HG03159 (cell line): ENCODE results near the gene PFDN2.
"Not testable (repeated sequence)": the region's sequence is repeated elsewhere in the genome, so short reads cannot be mapped to it uniquely, and the experiment has no call there.

Source experiments
- ATAC-seq: cut with Tn5 transposase; IDR thresholded peaks from one replicate; pipeline ENCODE4 v1.9.1; 2021; ENCODE audit warnings: mild to moderate bottlenecking, moderate library complexity; ENCODE audit not compliant: unreplicated experiment

Gene PFDN2

DNA sequence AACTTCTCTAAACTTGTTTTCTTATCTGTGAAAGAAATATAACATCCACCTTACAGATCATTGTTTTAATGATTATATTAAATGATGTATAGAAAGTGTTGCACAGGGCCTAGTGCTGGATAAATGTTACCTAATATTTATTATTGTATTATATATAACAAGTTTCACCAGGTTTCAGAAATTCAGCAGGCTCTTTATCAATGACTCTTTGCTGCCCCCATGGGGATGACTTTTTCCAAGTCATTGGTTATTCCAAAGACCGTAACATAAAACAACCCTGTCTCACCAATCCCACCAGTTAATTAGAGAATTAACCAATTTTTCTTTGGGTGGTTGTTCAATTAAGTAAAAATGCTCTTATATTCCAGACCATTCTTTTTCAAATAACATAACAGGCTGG, 21.9 kb upstream of the PFDN2 start:
- ATAC-seq = no peak

DNA sequence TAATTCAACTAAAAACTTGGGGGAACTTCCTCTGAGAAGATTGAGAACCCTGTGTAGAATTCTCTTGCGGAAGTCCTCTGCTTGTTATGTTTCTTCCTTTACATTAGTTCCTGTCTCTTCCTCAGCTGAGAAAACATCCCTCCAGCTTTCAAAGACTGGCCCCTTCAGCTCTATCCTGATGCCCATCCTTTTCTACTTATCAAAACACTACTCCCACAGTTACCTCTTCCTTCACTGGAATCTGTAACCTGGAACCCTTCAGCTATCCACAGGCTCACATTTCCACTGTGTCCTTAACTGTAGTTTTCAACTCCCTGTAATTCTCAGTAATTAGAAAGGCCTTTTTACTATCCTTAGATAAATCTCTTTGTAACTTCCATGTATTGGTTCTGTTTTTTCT, 20.6 kb upstream of the PFDN2 start:
- no peak for ATAC-seq

DNA sequence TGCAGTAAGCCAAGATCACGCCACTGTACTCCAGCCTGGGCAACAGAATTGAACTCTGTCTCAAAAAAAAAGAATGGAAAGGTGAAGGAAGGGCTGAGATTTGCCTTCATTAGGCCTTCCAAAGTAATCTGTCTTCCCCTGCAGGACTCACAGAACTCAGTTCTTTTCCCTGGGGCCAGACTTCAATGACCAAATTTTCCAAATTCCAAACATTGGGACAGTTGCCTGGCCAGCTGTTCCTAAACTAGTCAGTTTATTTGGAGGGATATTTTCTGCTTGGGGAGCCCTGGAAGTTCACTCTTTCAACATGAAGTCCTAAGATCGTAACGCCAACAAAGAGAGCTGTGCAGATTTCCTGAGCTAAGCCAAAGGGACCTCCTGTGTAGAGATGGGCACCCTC, 20.0 kb upstream of the PFDN2 start:
- ATAC-seq = no peak

DNA sequence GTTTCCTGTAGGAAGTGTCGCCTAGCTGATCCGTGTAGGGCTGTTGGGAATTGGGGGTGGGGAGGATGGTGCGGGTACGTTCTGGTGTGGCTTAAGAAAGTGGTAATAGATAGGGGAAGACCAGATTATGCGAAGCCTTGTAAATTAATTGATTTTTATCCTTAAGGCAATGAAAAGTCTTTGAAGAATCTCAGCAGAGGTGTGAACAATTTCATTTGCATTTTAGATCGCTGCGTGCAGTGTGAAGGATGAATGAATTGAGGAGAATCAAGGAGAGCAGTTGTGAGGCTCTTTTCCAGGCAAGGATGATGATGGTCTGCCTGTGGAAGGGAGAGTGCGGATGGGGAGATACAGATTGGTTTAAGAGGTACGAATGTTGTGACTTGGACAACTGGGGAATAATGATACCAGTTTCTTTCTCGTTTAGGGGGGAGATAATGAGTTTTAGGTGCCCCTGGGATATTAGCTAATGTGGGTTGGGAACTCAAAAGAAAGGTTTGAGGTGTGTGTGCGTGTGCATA, 15.4 kb upstream of the PFDN2 start:
- peak; percentile 5 for ATAC-seq

DNA sequence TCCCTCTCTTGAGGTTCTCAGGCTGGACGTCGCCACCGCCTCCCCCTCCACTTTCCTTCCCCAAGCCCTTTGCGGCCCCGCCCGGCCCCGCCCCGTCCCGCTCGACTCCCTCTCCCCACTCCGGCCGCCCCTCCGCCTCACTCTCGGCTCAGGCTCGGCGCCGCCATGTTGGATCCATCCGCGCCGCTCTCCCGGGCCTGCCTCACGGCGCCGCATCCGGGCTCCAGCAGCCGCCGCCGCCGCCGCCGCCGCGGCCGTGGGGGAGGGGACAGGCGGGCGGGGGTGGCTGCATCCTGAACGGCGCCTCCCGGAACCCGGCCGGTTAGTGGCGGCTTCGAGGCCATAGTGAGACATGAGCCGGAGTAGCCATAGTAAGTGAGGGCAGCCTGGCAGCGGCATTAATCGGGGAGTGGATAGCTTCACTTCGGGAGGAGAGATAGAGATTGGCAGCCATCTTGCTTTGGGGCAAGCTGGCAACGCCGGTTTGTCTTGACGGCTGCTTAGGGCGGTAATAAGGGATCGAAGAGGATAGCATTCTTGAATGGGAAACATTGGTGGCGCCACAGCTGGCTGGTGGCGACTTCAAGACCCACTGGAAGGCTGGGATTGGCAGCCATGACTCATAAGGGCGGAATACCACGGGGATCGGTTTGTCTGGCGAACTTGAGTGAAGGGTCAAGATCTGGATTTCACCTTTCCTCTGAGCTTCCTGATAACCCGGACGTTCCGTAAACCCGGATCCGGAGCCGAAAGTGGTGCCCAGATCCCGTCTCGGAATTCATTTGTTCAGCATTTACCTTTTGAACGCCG, 14.8 kb upstream of the PFDN2 start, which contains the start of gene DEDD:
Gene DEDD (minus strand): TSS at position 258 of the 810 bp plus-strand sequence. CDS start 8,205 bp downstream, outside the sequence.
- peak; percentile 91 for ATAC-seq

DNA sequence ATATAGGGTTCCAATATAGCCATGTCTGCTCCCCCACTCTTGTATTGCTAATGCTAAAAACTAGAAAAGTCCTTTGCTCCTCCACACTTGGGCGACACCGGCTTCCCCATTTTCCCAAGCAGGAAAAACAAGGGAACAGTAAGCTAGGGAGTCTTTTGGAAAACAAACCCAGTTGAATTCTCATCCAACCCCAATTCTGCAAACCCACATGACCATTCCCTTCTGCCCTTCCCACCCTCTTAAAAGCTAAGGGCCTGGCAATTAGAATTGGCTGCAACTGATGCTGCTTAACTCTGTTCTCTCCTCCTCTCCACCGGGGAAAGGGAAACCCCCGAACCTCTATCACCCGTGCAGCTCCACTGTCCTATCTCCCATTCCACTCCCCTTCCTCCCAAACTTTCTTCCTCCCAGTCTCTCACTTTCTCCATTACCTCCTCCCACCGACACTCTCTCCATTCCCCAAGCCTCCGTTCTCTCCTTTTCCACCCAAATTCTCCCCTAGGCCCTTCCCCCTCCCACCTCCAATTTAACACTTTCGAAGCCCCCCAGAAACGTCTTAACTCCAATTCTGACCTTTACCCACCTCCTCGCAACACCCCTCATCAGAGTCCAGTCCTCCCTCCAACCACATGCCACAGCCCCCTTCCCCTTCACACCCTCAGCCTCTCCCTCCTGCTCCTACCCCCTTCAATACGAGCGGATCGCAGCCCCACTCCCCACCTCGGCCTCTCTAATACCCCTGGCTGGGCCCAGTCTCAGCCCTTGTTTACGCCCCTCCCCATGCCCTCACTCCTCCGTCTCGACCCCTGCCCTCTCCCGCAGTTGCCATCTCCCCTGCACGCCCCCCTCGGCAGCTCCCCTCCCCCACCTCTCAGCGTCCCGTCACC, 13.9 kb upstream of the PFDN2 start:
- no peak for ATAC-seq

DNA sequence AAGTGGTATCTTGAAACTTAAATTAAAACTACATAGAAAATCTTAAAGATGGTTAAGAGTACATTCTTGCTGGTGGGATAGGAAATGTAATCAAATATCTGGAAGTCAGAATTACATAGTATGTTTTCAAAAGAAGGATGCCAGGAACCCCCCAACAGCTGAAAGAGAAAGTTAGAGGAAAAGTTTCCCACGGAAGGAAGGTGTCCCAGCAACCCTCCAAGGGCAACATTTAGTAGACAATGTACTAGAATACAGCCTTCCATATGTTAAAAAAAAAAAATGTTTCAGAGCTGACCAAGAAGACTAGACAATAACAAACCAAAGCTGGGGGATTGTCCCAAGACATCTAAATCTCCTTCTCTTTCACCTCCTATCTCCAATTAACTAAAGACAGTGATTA, 12.4 kb upstream of the PFDN2 start:
- no peak for ATAC-seq

DNA sequence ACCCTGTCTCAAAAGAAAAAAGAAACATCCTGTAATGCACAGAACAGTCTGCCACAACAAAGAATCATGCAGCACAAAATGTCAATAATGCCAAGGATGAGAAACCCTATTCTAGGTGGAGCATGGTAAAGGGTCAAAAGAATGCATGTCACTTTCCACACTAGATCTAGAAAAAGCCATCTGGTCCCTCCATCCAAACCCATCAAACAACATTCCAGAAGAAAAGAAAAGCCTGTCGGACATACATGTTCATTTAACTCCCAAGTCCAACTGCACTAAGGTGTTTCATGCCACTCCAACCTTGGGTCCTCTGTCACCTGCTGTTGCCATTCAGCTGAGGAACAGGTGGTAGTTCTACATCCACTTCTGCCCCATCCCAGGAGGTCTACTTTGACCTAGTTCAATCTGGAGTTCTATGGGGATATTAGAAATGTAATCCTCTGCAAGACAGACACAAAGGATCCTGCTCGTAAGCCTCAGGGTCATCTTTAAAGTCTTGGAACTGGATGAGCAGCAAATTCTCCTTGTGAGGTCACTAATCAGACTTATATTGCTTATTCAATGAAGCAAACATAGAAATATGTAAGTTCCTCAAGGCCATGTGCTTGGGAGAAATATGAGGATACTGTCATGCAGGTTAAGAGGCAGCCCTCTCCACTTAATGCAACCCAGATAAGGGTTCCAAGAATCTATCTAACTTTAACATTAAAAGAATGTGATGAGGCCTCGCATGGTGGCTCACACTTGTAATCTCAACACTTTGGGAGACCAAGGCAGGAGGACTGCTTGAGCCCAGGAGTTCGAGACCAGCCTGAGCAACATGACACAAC, 11.0 kb upstream of the PFDN2 start:
- ATAC-seq = no peak

DNA sequence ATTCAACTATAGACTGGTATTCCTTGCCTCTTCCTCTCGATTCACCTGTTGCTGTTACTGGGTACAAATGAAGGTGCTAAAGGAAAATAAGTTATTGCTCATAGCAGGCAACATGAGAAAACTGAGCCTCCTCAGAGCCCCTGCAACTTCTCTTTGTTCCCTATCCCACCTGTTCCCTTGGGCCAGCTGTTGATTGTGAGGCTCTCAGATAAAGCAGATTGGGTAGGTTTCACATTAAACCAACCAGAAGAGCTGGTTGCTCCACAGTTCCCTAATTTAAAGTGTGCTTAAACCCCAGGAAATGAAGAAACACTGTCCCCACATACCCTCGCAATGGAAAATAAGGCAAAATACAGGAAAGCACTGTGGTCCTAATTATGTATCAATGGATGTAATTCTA, 9.8 kb upstream of the PFDN2 start:
- ATAC-seq = no peak

DNA sequence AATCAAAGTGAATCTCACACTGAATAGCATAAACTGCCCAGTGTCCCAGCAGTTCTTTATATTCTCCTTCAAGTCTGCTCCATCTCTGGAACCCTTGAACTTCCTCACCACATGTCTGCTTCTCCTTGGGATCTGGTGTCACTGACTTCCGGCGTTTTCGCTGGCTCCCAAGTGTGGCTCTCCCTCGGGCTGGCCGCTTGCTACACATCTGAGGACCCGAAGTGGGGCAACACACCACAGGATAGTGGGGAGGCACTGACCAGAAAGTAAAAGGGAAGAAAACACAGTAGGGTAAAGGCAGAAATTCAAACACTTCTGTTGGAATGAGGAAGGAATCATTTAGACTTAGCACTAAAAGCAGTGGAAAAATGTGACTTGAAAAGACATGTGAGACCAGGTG, 5.1 kb upstream of the PFDN2 start:
- ATAC-seq = no peak

DNA sequence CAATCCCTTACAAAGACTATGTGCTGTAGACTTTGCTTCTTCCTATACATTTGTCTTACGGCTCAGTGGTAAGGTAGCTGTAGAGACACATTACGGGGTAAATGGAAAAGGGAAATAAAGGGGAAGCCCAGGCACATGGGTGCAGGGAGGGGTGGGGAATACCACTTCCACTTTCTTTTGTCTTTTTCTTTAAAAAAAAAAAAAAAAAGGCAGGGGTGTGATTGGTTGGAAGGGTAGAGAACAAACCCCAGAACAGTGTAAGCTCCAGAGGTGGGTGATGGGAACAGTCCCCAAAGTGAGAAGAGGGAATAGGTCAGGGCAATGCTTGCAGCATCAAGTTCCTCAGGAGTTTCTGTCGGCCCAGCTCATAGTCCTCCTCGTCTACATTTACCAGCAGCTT, 4.0 kb upstream of the PFDN2 start:
- no peak for ATAC-seq

DNA sequence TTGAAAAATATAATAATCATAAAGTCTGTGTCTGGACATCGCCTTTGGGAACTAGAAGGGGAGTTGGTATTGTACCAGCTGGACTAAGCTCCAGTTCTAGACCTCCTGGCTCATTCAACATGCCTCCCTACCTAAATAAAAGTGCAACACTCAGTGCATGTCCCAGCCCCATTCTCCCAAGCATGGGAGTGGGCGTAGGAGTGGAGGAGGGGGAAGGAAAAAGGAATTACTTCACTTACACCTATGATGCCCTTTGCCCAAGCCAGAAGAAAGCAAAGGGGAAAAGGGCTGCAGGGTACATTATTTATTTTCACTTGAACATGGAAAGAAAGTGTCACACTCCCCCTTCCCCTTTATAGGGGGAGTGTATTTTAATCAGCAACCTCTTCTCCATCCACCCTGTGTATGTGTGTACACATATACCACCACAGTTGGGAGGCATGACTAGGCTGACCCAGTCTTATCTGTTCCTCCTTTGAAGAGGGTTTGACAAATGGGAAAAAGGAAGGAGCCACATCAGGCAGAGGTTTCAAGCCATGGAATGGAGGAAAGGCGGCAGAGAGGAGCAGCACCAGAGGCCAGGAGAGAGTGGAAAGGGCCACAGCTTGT, 3.3 kb upstream of the PFDN2 start:
- ATAC-seq = no peak

DNA sequence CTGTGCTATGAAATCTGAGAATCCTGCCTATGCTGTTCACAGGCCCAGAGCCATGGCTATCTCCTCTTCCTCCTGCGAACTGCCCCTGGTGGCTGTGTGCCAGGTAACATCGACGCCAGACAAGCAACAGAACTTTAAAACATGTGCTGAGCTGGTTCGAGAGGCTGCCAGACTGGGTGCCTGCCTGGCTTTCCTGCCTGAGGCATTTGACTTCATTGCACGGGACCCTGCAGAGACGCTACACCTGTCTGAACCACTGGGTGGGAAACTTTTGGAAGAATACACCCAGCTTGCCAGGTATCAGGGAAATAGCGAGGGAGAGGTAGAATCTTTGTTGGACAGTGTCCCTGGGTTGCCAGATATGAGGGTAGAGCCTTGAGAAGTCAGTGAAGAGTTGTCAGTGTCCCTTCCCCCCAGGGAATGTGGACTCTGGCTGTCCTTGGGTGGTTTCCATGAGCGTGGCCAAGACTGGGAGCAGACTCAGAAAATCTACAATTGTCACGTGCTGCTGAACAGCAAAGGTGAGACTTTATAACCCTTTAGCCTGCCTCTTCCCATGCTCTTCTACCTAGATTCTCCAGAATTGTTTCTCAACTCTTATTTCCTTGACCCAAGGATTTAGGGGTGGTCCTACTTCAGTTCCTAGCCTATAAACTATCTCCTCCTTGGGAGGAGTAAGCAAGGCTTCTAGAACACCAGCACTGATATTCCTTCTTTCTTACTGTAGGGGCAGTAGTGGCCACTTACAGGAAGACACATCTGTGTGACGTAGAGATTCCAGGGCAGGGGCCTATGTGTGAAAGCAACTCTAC, 1.5 kb upstream of the PFDN2 start:
- ATAC-seq = no peak

DNA sequence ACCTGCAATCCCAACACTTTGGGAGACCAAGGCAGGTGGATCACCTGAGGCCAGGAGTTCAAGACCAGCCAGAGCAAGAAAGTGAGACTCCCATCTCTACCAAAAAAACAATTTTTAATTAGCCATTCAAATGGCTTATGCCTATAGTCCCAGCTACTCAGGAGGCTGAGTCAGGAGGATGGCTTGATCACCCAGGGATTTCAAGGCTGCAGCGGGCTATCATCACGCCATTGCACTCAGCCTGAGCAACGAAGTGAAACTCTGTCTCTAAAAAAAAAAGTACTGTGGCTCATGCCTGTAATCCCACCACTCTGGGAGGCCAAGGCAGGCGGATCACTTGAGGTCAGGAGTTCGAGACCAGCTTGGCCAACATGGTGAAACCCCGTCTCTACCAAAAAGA, 1.9 kb downstream of the PFDN2 start:
- ATAC-seq = not testable (repeated sequence)

DNA sequence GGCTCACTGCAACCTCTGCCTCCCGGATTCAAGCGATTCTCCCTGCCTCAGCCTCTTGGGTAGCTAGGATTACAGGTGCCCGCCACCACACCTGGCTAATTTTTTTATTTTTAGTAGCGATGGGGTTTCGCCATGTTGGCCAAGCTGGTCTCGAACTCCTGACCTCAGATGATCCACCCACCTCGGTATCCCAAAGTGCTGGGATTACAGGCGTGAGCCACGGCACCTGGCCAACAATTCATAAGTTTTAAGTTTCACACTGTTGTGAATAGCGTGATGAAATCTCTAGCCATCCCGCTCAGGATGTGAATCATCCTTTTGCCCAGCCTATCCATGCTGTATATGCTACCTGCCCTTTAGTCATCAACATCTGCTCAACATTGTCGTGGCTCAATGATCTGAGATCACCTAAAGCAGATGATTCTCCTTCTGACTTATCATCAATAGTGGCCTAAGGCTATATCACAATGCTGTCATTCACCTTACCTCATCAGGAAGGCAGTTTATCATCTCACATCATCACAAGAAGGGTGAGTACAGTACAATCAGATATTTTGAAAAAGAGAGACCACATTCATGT, 2.6 kb downstream of the PFDN2 start:
- no peak for ATAC-seq

DNA sequence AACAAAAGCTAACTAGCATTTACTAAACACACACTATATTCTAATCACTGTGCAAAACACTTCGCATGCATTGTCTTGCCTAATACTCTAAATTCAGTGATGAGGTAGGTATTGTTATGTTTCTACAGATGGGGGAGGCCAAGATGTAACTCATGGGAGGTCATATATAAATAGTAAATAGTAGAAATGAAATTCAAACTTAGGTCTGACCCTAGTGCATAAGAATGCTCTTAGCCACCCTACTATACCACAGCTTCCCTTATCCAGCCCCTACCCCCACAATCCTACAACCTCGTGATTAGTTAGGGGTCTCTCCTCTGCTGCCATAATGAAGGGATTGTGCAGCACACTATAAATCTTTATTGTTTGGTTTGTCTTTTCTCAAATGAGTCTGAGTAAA, 3.3 kb downstream of the PFDN2 start:
- ATAC-seq = no peak

DNA sequence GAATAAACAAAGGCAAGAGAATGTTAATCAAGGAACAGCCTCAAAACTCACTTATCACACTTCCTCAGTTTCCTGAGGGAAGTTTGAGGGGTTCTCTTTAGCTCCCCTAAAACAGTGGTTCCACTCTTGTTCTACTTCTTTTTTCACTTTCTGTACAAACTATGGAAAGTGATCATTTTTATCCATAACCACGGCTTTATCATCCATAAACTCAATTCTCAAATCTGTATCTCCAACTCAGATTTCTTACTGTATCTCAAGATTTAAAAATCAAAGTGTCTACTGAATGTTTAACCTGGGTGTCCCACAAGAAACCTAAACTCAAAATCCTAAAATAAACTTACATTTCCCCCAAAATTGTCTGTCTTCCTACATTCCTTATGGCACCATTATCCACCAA, 3.9 kb downstream of the PFDN2 start:
- ATAC-seq = no peak

DNA sequence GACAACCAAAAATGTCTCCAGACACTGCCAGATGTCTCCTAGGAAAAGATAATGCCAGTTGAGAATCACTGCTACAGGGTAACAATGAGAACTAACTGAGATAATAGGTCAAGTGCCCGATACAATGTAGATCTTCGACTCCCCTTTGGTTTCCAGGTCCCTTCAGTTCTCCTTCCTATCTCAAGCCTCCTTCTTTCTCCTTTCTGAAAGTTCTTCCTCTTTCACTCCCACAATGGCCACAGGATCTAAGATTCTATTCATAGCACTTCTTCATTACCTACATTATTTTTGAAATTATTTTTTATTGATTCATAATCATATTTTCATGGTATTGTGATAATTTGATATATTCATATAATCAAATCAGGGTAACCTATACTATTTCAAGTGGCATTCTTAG, 6.3 kb downstream of the PFDN2 start:
- ATAC-seq = no peak

DNA sequence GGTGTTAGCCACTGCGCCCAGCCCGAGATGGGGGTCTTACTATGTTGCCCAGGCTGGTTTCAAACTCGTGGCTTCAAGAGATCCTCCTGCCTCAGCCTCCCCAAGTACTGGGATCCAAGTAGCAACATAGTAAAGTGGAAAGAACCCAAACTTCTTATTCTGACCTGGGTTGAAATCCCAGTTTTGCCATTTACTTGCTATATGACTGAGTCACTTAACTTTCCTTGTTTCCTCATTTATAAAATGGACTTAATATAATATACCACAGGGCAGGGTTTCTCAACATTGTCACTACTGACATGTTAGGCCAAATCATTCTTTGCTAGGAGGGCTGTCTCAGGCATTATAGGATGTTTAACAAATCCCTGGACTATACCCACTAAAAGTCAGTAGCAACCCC, 6.7 kb downstream of the PFDN2 start:
- no peak for ATAC-seq
